Muscle layer of colon (tissue), 2 donors: ENCODE results near the gene ZNF276.
"Not testable (repeated sequence)": the region's sequence is repeated elsewhere in the genome, so short reads cannot be mapped to it uniquely, and the experiment has no call there.

Experiments
- H3K27ac ChIP-seq: one replicate; pipeline ENCODE4 v1.7.0; 2013; ENCODE audit warnings: low read depth, mild to moderate bottlenecking, low read length, moderate library complexity
- H3K27me3 ChIP-seq, 2 donors: one replicate each; pipeline ENCODE4 v1.7.0; 2013; ENCODE audit warnings: low read length in 2 of 2, mild to moderate bottlenecking in 2 of 2; ENCODE audit not compliant: insufficient read depth in 2 of 2, control insufficient read depth in 1 of 2
- H3K36me3 ChIP-seq: one replicate; pipeline ENCODE4 v1.7.0; 2013; ENCODE audit warnings: mild to moderate bottlenecking, low read length; ENCODE audit not compliant: insufficient read depth
- H3K4me1 ChIP-seq: one replicate; pipeline ENCODE4 v1.7.0; 2013; ENCODE audit warnings: mild to moderate bottlenecking, low read length; ENCODE audit not compliant: insufficient read depth
- H3K4me3 ChIP-seq, 2 donors: one replicate each; pipeline ENCODE4 v1.7.0; 2013; ENCODE audit warnings: low read length in 2 of 2, low read depth in 1 of 2, mild to moderate bottlenecking in 1 of 2, moderate library complexity in 1 of 2
- H3K9ac ChIP-seq: one replicate; pipeline ENCODE4 v1.7.0; 2013; ENCODE audit warnings: low read length
- H3K9me3 ChIP-seq: one replicate; pipeline ENCODE4 v1.7.0; 2013; ENCODE audit warnings: mild to moderate bottlenecking, low read length
- donor health status: abdominal sarcoma.
- donor health status: Adenocarcinoma of cecum.

The ZNF276 gene

DNA sequence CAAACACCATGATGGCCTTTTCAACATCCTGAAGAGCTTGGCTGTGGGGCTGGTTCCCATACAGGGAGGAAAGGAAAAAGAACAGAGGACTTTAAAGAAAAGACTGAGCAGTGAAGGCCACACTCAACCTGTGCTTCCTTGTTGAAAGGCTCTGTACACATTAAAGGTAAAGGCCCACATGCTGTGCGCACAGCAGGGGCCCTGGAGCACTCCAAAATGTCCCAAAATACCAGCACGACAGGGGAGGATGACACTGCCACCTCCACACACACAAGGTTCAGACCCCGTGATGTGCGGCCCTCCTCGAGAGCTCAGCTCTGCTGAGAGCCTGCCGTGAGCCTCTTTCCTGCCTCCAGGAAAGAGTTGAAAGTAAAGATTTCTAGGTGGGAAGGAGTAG, 58.6 kb downstream of the ZNF276 start:
- Histone ChIP-seq H3K4me1 (no peaks in the 10 kb centered on the region), H3K27me3 (no peaks in the 10 kb centered on the region), H3K27ac (no peak overlapping the region), H3K9ac (no peak overlapping the region), H3K36me3 (no peaks in the 10 kb centered on the region), H3K4me3 (no peak overlapping the region), H3K9me3 (no peaks in the 10 kb centered on the region)

DNA sequence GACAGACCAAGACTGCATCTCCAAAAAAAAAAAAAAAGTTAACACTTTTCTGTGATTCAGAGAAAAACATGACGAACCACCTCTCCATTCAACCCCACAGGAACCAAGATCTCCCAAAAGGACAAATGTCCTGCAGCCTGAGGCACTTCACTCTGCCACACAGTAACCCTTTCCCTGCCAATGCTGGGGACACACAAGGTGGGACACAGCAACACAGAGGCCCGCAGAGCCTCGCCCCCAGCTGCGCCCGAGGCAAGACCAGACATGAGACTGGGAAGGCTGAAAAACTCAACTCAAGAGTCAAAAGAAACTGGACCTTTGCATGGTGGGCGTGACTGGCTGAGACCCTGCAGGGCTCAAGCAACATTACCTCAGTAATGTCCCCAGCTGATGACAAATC, 61.2 kb downstream of the ZNF276 start:
- Histone ChIP-seq H3K9ac (no peak overlapping the region), H3K36me3 (no peaks in the 10 kb centered on the region), H3K27me3 (no peaks in the 10 kb centered on the region), H3K27ac (no peak overlapping the region), H3K9me3 (no peaks in the 10 kb centered on the region), H3K4me3 (no peak overlapping the region), H3K4me1 (no peaks in the 10 kb centered on the region)

DNA sequence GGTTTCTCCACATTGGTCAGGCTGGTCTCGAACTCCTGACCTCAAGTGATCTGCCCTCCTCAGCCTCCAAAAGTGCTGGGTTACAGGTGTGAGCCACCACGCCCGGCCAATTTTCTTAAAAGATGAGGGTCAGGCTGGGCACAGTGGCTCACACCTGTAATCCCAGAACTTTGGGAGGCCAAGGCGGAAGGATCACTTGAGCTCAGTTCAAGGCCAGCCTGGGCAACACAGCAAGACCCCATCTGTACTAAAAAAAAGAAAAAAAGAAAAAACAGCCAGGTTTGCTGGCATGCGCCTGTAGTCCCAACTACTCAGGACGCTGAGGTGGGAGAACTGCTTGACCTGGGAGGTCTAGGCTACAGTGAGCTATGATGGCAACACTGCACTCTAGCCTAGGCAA, 62.6 kb downstream of the ZNF276 start:
- not testable (repeated sequence) for H3K27ac ChIP-seq, H3K36me3 ChIP-seq, H3K9ac ChIP-seq, H3K27me3 ChIP-seq, H3K9me3 ChIP-seq, H3K4me3 ChIP-seq, H3K4me1 ChIP-seq

- Histone ChIP-seq H3K4me3 (no peak overlapping the region), H3K27ac (no peak overlapping the region), H3K9ac (no peak overlapping the region), H3K27me3 (no peaks in the 10 kb centered on the region), H3K4me1 (no peaks in the 10 kb centered on the region), H3K36me3 (no peaks in the 10 kb centered on the region), H3K9me3 (no peaks in the 10 kb centered on the region)
Observed at GRCh38 chr16:89784406-89784805, 63.1 kb downstream of the ZNF276 start.

DNA sequence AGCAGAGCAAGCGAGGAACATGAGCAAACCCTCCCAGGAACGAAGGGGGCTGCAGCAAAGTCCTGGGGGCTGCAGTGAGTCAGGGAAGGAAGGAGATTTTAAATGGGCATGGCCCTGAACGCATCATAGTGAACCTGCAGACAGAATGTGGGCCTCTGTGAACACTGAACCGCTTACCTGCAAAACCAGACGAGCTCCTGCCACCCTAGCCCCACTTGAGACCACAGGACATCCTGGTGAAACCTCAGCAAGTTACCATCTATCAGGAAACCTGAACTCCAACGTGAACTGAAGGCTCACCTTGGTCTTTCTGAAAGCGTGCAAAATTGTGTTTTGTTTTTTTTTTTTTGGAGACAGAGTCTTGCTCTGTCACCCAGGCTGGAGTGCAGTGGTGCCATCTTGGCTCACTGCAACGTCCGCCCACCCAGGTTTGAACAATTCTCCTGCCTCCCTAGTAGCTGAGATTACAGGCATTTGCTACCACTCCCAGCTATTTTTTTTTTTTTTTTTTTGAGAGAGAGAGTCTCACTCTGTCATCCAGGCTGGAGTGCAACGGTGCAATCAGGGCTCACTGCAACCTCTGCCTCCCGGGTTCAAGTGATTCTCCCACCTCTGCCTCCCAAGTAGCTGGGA, 64.3 kb downstream of the ZNF276 start:
- H3K9me3 ChIP-seq, result no peaks in the 10 kb centered on the region
- H3K4me1 ChIP-seq, result no peaks in the 10 kb centered on the region
- H3K27ac ChIP-seq, result no peak overlapping the region
- no peaks in the 10 kb centered on the region for H3K27me3 ChIP-seq
- H3K4me3 ChIP-seq, result no peak overlapping the region
- H3K9ac ChIP-seq, result no peak overlapping the region
- H3K36me3 ChIP-seq, result no peaks in the 10 kb centered on the region

DNA sequence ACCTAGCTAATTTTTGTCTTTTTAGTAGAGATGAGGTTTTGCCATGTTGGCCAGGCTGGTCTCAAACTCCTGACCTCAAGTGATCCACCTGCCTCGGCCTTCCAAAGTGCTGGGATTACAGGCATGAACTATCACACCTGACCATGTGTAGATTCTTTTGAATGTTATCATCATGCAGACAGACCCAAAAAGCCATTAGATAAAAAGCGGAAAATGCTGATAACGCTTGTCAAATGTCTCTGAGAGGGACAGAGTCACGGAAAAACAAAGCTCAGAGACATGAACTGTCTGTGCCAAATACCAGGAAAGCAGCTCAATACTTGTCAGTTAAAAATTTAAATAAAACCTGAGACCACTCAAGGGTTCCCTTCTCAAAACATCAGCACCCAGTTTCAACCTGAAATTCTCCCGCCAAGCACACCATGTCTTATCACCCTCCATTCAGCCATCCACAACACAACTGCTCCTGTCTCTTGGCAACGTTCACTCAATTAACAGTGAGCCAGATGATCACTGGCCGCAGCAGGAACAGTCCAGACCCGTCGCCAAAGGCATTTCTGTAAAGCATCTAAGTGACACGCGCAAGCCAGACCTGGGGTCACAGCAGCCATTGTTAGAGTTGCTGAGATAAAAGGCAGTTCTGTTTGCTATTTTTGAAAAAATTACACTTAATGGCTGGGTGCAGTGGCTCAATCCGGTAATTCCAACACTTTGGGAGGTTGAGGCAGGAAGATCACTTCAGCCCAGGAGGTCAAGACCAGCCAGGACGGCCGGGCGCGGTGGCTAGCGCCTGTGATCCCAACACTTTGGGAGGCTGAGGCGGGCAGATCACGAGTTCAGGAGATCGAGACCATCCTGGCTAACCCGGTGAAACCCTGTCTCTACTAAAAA, 65.4 kb downstream of the ZNF276 start:
- Histone ChIP-seq H3K27ac (no peak overlapping the region), H3K9me3 (no peaks in the 10 kb centered on the region), H3K4me3 (no peak overlapping the region), H3K4me1 (no peaks in the 10 kb centered on the region), H3K9ac (no peak overlapping the region), H3K27me3 (no peaks in the 10 kb centered on the region), H3K36me3 (no peaks in the 10 kb centered on the region)

DNA sequence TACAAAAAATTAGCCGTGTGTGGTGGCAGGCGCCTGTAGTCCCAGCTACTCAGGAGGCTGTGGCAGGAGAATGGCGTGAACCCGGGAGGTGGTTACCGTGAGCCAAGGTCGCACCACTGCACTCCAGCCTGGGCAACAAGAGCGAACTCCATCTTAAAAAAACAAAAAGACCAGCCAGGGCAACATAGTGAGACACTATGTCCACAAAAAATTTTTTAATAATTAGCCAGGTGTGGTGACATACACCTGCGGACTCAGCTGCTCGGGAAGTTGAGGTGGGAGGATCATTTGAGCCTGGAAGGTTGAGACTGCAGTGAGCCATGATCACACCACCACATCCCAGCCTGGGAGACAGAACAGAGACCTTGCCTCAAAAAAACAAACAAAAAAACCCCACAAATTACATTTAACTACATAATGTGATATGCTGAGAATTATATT, 66.0 kb downstream of the ZNF276 start:
- Histone ChIP-seq H3K9ac (no peak overlapping the region), H3K36me3 (no peaks in the 10 kb centered on the region), H3K9me3 (no peaks in the 10 kb centered on the region), H3K4me1 (no peaks in the 10 kb centered on the region), H3K27ac (no peak overlapping the region), H3K4me3 (no peak overlapping the region), H3K27me3 (no peaks in the 10 kb centered on the region)
